HG03460 (cell line): ENCODE results near the gene RORC.
"Not testable (repeated sequence)": the region's sequence is repeated elsewhere in the genome, so short reads cannot be mapped to it uniquely, and the experiment has no call there.

Experiments
- ATAC-seq: cut with Tn5 transposase; IDR thresholded peaks from one replicate; pipeline ENCODE4 v1.9.1; 2021; ENCODE audit not compliant: unreplicated experiment

The RORC gene

DNA sequence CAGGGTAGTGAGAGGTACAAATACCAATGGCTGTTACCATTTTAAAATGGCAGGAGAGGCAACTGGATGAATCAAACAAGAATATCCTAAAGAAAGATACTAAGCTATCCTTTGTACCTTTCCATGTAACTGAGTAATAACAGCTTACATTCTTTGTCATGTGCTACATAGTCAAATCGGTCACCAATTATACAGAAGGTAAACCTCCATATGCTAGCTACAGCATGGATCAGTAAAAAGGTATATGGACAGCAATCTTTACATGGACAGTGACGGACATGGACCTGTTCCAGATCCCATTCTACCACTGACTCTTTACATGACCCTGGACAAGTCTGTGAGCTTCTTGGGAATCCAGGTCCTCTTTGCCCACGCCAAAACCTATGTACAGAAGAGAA is 54.9 kb downstream of the RORC start:
- ATAC-seq, result no peak

DNA sequence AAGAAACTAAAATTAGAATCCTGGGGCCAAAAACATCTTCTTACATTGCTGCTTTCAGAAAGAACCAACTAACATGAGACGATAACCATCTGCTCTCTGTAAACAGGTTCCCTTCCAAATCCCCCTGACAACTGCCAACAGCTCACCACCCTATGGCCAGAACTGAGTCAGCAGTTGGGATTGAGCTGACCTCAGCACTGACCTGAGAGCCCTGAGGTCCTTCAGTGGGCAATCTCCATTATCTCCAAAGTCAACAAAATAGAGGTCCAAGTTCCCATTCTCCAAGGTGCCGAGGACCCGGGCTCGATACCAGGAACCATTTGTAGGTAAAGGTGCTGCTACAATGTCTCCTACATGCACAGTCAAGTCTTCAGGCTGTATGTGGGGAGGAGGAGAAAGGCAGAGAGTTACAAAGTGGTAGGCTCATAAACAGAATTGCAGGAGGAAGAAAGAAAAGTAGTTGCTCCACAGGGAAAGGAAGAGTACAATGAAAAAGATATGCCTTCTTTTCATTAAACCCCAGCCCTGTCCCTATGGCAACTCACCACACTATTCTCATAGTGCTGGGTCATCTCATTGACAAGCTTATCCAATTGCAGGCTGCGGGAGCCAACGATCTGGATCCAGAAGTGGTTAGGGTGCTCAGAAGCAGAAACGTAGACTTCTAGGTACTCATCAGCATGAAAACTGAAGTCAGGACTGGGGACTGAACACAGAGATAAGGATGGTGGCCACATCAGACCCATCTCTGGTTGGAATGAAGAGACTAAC is 55.5 kb downstream of the RORC start:
- no peak for ATAC-seq

DNA sequence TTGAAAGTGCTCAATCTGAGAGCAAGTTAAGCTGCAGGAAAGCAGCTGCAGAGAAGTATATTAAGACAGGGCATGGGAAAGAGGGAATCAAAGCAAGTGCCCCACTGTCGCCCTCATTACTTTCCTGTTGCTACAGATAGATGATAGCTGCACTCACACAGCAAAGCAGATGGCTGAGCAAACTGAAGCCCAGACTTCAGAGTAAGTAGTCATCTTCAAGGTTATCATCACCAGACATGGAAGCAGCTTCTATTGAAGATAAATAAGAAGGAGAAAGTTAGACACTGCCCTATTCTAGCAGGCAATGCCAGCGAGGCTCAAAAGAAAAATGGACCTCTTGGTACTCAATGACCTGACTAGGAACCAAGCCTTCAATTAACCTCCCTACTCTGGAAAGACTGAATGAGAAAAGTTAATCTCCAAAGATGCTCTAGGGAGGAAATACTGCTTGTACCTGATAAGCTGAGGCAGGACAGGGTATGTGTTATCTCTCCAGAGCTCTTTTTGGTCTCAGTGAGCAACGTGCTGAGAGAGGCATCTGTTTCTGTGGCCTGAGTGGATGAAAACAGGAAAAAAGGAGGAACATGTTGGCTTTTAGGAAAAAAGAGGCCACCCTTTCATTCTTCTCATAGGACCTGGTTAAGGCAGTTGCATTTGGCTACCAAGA is 57.2 kb downstream of the RORC start:
- no peak for ATAC-seq

DNA sequence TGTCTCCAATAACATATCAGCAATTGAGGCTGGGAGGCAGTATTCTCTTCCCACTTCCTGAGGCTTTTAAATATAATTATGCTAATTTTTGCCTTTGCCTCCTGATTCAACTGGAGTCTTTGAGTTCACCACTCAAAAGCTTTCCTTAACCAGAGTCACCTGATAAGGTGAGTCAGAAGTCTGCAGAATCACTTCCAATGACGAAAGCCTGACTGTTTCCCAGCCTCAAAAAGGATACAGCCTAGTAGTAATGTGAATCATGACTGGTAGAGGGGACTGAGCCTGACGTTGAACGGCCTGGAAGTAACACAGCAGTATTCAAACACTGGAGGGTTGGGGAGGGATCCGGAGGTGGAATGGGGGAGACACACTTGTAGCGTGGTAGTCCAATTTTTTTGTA is 57.9 kb downstream of the RORC start:
- ATAC-seq, result no peak

DNA sequence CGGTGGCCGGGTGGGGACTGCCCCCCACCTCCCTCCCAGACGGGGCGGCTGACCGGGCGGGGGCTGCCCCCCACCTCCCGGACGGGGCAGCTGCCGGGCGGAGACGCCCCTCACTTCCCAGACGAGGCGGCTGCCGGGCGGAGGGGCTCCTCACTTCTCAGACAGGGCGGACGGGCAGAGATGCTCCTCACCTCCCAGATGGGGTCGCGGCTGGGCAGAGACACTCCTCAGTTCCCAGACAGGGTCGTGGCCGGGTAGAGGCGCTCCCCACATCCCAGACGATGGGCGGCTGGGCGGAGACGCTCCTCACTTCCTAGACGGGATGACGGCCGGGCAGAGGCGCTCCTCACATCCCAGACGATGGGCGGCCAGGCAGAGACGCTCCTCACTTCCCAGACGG is 62.3 kb downstream of the RORC start:
- not testable (repeated sequence) for ATAC-seq

DNA sequence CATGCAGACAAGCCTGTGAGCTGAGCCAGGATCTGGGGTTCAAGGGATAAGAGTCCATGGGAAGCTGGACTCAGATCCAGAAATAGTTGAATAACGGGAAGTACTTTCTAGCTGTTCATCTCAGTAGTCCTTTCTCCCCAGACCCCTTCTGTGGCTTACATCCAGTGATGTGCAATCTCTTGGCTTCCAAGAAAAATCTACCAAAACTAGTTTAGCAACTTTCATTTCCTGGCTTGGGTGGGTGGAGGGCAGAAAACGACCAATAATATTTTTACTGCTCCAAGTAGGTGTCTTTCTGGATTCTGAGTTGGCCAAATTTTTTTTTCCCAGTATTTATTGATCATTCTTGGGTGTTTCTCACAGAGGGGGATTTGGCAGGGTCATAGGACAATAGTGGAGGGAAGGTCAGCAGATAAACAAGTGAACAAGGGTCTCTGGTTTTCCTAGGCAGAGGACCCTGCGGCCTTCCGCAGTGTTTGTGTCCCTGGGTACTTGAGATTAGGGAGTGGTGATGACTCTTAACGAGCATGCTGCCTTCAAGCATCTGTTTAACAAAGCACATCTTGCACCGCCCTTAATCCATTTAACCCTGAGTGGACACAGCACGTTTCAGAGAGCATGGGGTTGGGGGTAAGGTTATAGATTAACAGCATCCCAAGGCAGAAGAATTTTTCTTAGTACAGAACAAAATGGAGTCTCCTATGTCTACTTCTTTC is 63.1 kb downstream of the RORC start:
- not testable (repeated sequence) for ATAC-seq

DNA sequence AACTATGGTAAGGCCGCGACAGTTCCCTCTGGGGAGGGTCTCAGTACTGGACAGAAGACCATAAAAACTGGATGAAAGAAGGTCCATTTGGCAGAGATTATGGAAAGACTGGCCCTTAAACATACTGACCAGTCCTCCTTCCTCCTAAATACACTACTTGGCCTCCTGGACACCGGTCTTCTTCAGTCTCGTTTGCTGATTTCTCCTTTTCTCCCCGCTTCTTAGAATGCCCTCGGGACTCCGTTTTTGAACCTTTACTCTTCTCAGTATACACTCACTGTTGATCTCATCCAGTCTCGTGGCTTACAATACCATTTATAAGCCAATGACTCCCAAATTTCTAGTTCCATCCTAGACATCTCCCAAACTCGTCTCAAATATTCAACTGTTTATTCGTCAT is 67.6 kb downstream of the RORC start:
- no peak for ATAC-seq

DNA sequence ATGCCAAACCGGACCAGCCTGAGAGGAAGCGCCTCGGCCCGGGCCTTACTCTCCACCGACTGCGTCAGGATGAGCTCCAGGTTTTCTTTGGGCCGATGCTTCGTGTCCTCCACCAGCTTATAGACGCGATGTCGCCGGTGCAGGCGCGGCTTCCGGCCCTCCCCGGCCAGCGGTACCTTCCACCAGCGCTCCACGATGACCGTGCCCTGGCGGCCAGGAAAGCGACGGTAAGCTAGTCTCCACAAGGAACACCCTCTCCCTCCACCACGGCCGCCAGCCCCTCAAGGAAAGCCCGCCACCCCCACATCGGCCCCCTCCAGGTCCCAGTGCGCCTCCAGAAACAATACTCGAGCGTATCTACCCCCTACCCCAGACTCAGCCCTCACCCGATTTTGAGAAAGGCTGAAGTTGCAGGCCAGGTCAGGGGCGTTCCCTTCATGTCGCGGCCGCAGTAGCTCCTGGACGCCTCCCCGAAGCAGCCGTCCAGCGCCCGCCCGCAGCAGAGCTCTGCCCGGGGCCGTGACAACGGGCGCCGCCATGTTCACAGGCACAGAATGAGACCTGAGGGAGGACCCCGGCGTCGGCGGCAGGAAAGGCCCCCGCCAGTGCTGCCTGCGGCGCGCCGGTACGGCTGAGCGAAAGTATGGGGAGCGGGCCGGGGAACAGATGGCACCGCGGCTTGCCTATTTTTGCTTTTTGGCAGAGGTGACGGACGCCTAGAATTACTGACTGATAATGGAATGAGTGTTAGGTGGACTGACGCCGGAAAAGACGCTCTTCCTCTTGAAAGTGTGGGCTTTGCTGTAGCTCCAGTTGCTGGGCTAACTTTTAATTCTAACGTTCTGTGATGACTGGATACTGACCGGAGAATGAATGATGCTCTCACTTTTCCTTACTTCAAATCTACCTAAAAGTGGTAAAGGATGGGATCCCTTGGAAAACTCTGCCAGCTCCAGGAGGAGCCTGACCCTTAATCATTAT is 68.4 kb downstream of the RORC start, which contains the start of gene MRPL9:
Gene MRPL9, minus strand, starts transcription at position 556 of the 981 bp plus-strand sequence. Its CDS starts 17 bp downstream, at position 539.
- peak; percentile 99 for ATAC-seq

DNA sequence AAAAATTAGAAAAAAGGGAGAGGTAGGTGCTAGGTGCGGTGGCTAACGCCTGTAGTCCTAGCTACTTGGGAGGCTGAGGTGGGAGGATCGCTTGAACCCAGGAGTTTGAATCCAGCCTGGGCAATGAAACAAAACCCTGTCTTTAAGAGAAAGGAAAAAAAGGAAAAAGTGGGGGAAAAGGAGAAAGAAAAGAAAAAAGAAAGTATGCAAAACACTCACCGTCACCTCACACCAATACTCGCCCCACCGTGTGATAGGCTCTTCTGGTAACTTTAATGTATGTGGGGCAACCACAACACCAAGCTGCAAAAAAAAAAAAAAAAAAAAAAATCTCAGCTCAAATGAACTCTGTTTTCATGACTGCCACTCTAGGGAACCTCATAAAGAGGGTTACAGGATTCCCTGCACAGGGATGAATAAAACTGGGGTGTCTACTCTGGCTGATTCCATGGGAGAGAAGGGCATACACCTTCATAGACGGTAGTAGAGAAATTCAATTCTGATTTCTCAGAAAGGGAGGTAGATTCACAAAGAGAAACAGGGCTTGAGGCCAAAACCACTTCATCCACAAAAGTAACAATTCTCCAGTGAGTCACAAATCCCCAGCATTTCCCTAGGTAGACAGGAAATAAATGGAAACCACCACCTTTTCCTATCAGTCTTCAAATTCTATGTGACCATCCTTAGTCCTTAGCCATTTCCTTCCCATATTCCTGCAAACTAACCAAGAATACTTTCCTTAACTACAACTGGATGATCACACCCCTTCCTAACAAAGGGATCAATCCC is 70.8 kb downstream of the RORC start:
- ATAC-seq, result no peak

DNA sequence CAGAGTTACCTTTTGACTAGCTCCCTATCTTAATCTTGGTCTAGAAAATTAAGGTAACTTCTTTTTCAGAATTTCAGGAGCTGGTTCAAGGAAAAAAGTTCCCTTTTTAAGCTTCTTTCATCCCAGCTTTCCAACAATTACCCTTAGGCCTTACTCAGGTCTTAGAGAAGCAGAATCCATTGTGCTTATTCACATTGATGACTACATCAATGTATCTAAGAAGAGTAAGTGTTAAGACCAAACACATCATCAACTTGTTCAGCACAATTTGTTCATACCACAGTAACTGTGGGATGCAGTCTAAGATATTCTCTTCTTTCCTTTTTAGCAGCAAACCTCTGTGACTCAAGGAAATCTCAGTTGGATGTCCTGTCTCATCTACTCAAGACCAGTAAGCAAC is 72.4 kb downstream of the RORC start:
- ATAC-seq, result no peak

DNA sequence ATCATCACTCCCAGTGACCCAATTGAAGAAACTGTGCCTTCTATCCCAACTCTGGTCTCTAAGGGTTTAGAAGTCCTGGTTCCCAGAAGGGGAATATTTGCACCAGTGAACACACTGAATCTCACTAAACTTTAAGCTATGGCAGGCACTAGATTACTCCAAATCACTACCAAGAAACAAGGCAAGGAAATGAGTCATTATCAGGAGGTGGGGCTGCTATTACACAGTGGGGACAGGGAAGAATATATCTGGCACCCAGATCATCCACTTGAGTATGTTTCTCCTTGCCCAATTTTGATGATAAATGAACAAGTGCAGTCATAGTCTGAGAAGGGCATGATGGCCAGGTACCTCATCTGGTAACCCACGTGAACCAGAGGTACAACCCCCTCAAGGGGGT is 75.3 kb downstream of the RORC start:
- ATAC-seq, result no peak
